PC-3 (cell line): ENCODE results near the gene FST. TPM values are rescaled to one million over a fixed set of nuclear protein-coding genes. Genes with fewer than 3 reads are reported as not detected.

Experiments
- ATAC-seq: fragments of 200-7000 bp; cut with Tn5 transposase; 2 replicates; pipeline ENCODE4 v1.9.1; 2020; ENCODE audit warnings: mild to moderate bottlenecking, moderate library complexity
- BruUV-seq: library from RNA; stranded (reverse); fragments of 400-500 nt; replicated peaks from 2 replicates; lab custom pipeline; 2021; lab: Mats Ljungman, UMichigan
- CTCF ChIA-PET: fragments of 300-600 bp; sonication (Branson Sonifier 250); formaldehyde crosslinking; loops from one replicate; lab custom pipeline; 2022; ENCODE audit warnings: antibody characterized with exemption; lab: Charles Lee
- POLR2A ChIA-PET: fragments of 300-600 bp; sonication (Branson Sonifier 250); formaldehyde crosslinking; loops from one replicate; lab custom pipeline; 2022; ENCODE audit warnings: antibody characterized with exemption; ENCODE audit not compliant: unreplicated experiment; lab: Charles Lee
- DNase-seq: peaks from one replicate; pipeline ENCODE4 v3.0.0-alpha.2; 2015
- H2AFZ ChIP-seq: fragments of 300-600 bp; sonication (generic); 2 replicates; pipeline ENCODE4 v1.6.0; 2016; ENCODE audit warnings: antibody characterized with exemption, low read length
- H3F3A ChIP-seq: fragments of 300-600 bp; sonication (generic); one replicate; pipeline ENCODE4 v1.6.0; 2017; ENCODE audit warnings: antibody characterized with exemption, low read length, control low read depth, mild to moderate bottlenecking; ENCODE audit not compliant: unreplicated experiment
- H3K27ac ChIP-seq: fragments of 300-600 bp; sonication (generic); 2 replicates; pipeline ENCODE4 v1.5.1; 2016; ENCODE audit warnings: mild to moderate bottlenecking, low read length
- H3K27me3 ChIP-seq: fragments of 300-600 bp; sonication (generic); 2 replicates; pipeline ENCODE4 v1.6.1; 2016; ENCODE audit warnings: low read length, mixed read lengths
- H3K36me3 ChIP-seq: fragments of 300-600 bp; sonication (generic); 2 replicates; pipeline ENCODE4 v1.6.1; 2016; ENCODE audit warnings: low read depth, mixed run types, low read length, mixed read lengths
- H3K4me1 ChIP-seq: fragments of 300-600 bp; sonication (generic); 2 replicates; pipeline ENCODE4 v1.5.1; 2016; ENCODE audit warnings: low read length; ENCODE audit not compliant: insufficient read depth
- H3K4me2 ChIP-seq: fragments of 300-600 bp; sonication (generic); 2 replicates; pipeline ENCODE4 v1.6.0; 2016; ENCODE audit warnings: low read length
- H3K4me3 ChIP-seq: fragments of 300-600 bp; sonication (generic); 2 replicates; pipeline ENCODE4 v1.5.1; 2016; ENCODE audit warnings: mild to moderate bottlenecking, low read length, mixed read lengths
- H3K79me2 ChIP-seq: fragments of 300-600 bp; sonication (generic); 2 replicates; pipeline ENCODE4 v1.6.1; 2017; ENCODE audit warnings: low read length, mixed read lengths
- H3K9ac ChIP-seq: fragments of 300-600 bp; sonication (generic); 2 replicates; pipeline ENCODE4 v1.6.0; 2016; ENCODE audit warnings: mild to moderate bottlenecking, low read length
- H3K9me2 ChIP-seq: fragments of 300-600 bp; sonication (generic); replicated peaks from 2 replicates; pipeline ENCODE4 v1.6.1; 2016; ENCODE audit warnings: mixed run types, low read length, mixed read lengths
- H3K9me3 ChIP-seq: fragments of 300-600 bp; sonication (generic); 2 replicates; pipeline ENCODE4 v1.6.1; 2016; ENCODE audit warnings: low read length, mixed read lengths
- H4K20me1 ChIP-seq: fragments of 300-600 bp; sonication (generic); 2 replicates; pipeline ENCODE4 v1.6.1; 2016; ENCODE audit warnings: low read length, mixed read lengths
- EZH2 ChIP-seq: fragments of 300-600 bp; sonication (generic); IDR thresholded peaks from one replicate; pipeline ENCODE4 v1.6.1; 2017; ENCODE audit warnings: antibody characterized with exemption, mild to moderate bottlenecking, low read length; ENCODE audit not compliant: unreplicated experiment
- EZH2phosphoT487 ChIP-seq: fragments of 300-600 bp; sonication (generic); IDR thresholded peaks from 2 replicates; pipeline ENCODE4 v1.6.1; 2018; ENCODE audit warnings: mild to moderate bottlenecking, antibody characterized with exemption, low read length, borderline replicate concordance
- intact Hi-C: fragments of 100-400 bp; cut with micrococcal nuclease; formaldehyde crosslinking; loops from 2 replicates; pipeline ENCODE4 v1.9.0; 2023
- total RNA-seq: library from RNA; depleted of rRNA; stranded (reverse); fragments of >200 nt; gene quantifications from 2 replicates; pipeline ENCODE4 v1.2.3, GENCODE V29; 2014
- TF ChIP-seq, protein P1 (sequence below): fragments of 300-600 bp; sonication (generic); conservative IDR thresholded peaks from 2 replicates; pipeline ENCODE4 v1.5.1; 2017; ENCODE audit warnings: antibody characterized with exemption, low read depth, mild to moderate bottlenecking, low read length

Gene FST
- total RNA-seq, 1 experiment from 2014 or later = 403 TPM

DNA sequence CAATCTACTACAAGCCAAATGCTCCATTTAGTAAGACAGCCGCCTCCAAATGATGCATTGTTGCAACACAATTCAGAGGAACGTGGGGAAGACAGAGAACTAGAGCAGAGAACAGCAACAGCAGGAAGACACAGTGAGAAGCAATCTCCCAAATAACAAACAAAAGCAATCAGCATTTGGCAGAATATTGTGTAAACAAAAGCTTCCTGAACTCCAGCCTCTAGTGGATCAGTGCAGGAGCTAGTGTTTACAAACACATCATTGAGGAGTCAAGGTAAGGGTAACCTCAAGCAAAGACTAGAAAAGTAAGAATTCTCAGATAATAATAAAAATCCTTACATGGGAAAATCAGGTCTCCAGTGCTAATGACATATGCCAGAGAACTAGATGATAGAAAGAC, 20.6 kb downstream of the FST start:
- Histone ChIP-seq H2AFZ (no peak overlapping the region), H3K9me3 (no peaks in the 10 kb centered on the region), H4K20me1 (no peaks in the 10 kb centered on the region), H3K27me3 (no peaks in the 10 kb centered on the region), H3K9ac (no peak overlapping the region), H3K79me2 (no peaks in the 10 kb centered on the region), H3K4me2 (no peak overlapping the region), H3K9me2 (no peaks in the 10 kb centered on the region), H3K4me1 (no peaks in the 10 kb centered on the region), H3K4me3 (no peak overlapping the region), H3K27ac (no peak overlapping the region), H3F3A (no peaks in the 10 kb centered on the region), H3K36me3 (no peaks in the 10 kb centered on the region)
- ChIA-PET POLR2A (no interaction called here), CTCF (no interaction called here)
- TF ChIP-seq, protein P1, sequence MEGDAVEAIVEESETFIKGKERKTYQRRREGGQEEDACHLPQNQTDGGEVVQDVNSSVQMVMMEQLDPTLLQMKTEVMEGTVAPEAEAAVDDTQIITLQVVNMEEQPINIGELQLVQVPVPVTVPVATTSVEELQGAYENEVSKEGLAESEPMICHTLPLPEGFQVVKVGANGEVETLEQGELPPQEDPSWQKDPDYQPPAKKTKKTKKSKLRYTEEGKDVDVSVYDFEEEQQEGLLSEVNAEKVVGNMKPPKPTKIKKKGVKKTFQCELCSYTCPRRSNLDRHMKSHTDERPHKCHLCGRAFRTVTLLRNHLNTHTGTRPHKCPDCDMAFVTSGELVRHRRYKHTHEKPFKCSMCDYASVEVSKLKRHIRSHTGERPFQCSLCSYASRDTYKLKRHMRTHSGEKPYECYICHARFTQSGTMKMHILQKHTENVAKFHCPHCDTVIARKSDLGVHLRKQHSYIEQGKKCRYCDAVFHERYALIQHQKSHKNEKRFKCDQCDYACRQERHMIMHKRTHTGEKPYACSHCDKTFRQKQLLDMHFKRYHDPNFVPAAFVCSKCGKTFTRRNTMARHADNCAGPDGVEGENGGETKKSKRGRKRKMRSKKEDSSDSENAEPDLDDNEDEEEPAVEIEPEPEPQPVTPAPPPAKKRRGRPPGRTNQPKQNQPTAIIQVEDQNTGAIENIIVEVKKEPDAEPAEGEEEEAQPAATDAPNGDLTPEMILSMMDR = no peak
- TF ChIP-seq EZH2 = no peak
- TF ChIP-seq EZH2phosphoT487 = no peak
- BruUV-seq = no TSS peak
- intact Hi-C loops = no loop called here
- ATAC-seq (no peak), DNase-seq (no peak)

DNA sequence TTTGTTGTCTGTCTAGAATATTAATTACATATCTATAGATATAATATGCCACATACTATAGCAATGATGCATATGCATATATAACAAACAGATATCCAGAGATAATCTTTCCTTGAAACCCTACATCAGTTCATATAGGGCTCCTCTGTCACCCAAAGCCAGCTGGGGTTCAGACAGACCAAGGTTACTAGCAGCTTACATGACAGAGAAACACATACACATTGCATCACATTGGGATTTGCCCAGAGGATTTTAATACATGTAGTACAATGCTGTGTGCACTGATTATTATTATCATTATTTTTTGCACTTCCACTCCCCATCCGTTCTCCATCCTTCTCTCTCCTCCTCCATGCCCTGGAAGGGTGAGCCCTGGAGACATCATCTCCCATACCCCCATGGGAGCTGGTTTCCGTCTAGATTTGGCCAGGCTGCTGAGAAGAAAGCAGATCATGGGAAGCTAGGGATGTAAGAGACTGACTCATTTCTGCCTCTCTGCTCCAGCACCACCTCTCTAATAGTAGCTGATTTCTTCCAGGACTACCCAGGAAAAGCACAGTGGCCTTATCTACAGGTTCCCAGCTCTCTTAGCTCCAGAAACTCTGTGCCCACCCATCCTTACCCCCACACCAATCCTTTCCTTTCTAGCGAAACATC, 23.3 kb downstream of the FST start:
- DNase-seq (no peak), ATAC-seq (no peak)
- CTCF ChIA-PET = no interaction called here
- H3K9me2 ChIP-seq = no peaks in the 10 kb centered on the region
- no peak for TF ChIP-seq EZH2phosphoT487
- TF ChIP-seq EZH2 = no peak
- TF ChIP-seq, protein P1 = no peak
- no peaks in the 10 kb centered on the region for H3K27me3 ChIP-seq
- no peaks in the 10 kb centered on the region for H4K20me1 ChIP-seq
- no peak overlapping the region for H3K4me2 ChIP-seq
- H3K27ac ChIP-seq = no peak overlapping the region
- POLR2A ChIA-PET = no interaction called here
- H3K79me2 ChIP-seq = no peaks in the 10 kb centered on the region
- no peaks in the 10 kb centered on the region for H3K36me3 ChIP-seq
- intact Hi-C loops = no loop called here
- no peak overlapping the region for H3K4me3 ChIP-seq
- H3K9me3 ChIP-seq = no peaks in the 10 kb centered on the region
- H2AFZ ChIP-seq = no peak overlapping the region
- no TSS peak for BruUV-seq
- no peak overlapping the region for H3K9ac ChIP-seq
- H3K4me1 ChIP-seq = no peaks in the 10 kb centered on the region
- H3F3A ChIP-seq = no peaks in the 10 kb centered on the region

DNA sequence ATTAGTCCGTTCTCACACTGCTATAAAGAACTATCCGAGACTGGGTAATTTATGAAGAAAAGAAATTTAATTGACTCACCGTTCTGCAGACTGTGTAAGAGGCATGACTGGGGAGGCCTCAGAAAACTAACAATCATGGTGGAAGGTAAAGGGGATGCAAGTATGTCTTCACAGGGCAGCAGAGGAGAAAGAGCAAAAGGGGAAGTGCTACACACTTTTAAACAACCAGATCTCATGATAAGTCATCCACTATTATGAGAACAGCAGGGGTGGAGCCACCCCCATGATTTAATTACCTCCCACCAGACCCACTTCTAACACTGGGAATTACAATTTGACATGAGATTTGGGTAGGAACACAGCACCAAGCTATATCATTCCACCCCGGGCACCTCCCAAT, 26.6 kb downstream of the FST start:
- Histone ChIP-seq H3K4me2 (no peak overlapping the region), H3K27me3 (no peaks in the 10 kb centered on the region), H3K9ac (no peak overlapping the region), H3K4me3 (no peak overlapping the region), H2AFZ (no peak overlapping the region), H4K20me1 (no peaks in the 10 kb centered on the region), H3K9me3 (no peaks in the 10 kb centered on the region), H3K79me2 (no peaks in the 10 kb centered on the region), H3K36me3 (no peaks in the 10 kb centered on the region), H3K4me1 (no peaks in the 10 kb centered on the region), H3F3A (no peaks in the 10 kb centered on the region), H3K9me2 (no peaks in the 10 kb centered on the region), H3K27ac (no peak overlapping the region)
- DNase-seq = no peak
- no peak for TF ChIP-seq EZH2phosphoT487
- TF ChIP-seq EZH2 = no peak
- TF ChIP-seq, protein P1 = no peak
- POLR2A ChIA-PET = no interaction called here
- intact Hi-C loops = no loop called here
- CTCF ChIA-PET = no interaction called here
- no TSS peak for BruUV-seq
- ATAC-seq = no peak
